HCT116 (cell line): ENCODE measurements around the gene ERMP1. TPM values are rescaled to one million over a fixed set of nuclear protein-coding genes. Genes with fewer than 3 reads are reported as not detected.

Experiments
- ATAC-seq: fragments of 200-7000 bp; cut with Tn5 transposase; 2 replicates; pipeline ENCODE4 v1.9.1; 2020; ENCODE audit warnings: mild to moderate bottlenecking, moderate library complexity
- BruUV-seq: library from RNA; stranded (reverse); fragments of 400-500 nt; replicated peaks from 2 replicates; lab custom pipeline; 2021; lab: Mats Ljungman, UMichigan
- CTCF ChIA-PET: fragments of 300-600 bp; sonication (Branson Sonifier 250); formaldehyde crosslinking; loops from one replicate; lab custom pipeline; 2021; ENCODE audit warnings: antibody characterized with exemption; lab: Charles Lee
- POLR2A ChIA-PET: fragments of 300-600, 350-600 bp; sonication (Branson Sonifier 250); formaldehyde crosslinking; loops from one replicate; lab custom pipeline; 2021; ENCODE audit warnings: antibody characterized with exemption; lab: Charles Lee
- RAD21 ChIA-PET, 2 experiments: fragments of 300-600 bp; sonication (Branson Sonifier 250); formaldehyde crosslinking; loops; one replicate each; lab custom pipeline; 2023; ENCODE audit warnings: low total read pairs in 2 of 2; ENCODE audit not compliant: uncharacterized antibody in 2 of 2, unreplicated experiment in 2 of 2, low non-redundant PET in 1 of 2; lab: Charles Lee
- DNase-seq: peaks from one replicate; pipeline ENCODE4 v3.0.0-alpha.2; 2010; ENCODE audit warnings: low read depth, low spot score
- H2AFZ ChIP-seq: fragments of 200-600 bp; shearing (Covaris generic), sonication (generic); 2 replicates; pipeline ENCODE4 v1.6.1; 2017; ENCODE audit warnings: low read depth, mixed run types, mixed read lengths, antibody characterized with exemption, low read length; ENCODE audit not compliant: poor library complexity, severe bottlenecking
- H3K27ac ChIP-seq: 2 replicates; pipeline ENCODE4 v1.5.1; 2012; ENCODE audit warnings: low read depth, low read length
- H3K27me3 ChIP-seq: fragments of 200-600 bp; sonication (generic); 2 replicates; pipeline ENCODE4 v1.6.1; 2016; ENCODE audit warnings: mixed run types, low read length, mixed read lengths; ENCODE audit not compliant: insufficient read depth
- H3K36me3 ChIP-seq, 2 experiments: fragments of 200-500 bp in 1 of 2; fragments of 200-600 bp in 1 of 2; sonication (Bioruptor generic) in 1 of 2; sonication (generic) in 1 of 2; 2 replicates each; pipeline versions ENCODE4 v1.5.1 to v1.6.1; 2014 to 2016; ENCODE audit warnings: low read length in 2 of 2, inconsistent platforms in 1 of 2, mixed read lengths in 1 of 2, mixed run types in 1 of 2; ENCODE audit not compliant: insufficient read depth in 2 of 2, control insufficient read depth in 1 of 2
- H3K4me1 ChIP-seq, 2 experiments: fragments of 200-600 bp in 1 of 2; sonication (generic) in 1 of 2; 2 replicates each; pipeline versions ENCODE4 v1.5.1 to v1.6.1; 2012 to 2017; ENCODE audit warnings: low read length in 2 of 2, inconsistent platforms in 1 of 2, mild to moderate bottlenecking in 1 of 2, mixed read lengths in 1 of 2, mixed run types in 1 of 2, moderate library complexity in 1 of 2; ENCODE audit not compliant: insufficient read depth in 2 of 2, control insufficient read depth in 1 of 2
- H3K4me2 ChIP-seq: fragments of 200-600 bp; sonication (generic); 2 replicates; pipeline ENCODE4 v1.6.1; 2017; ENCODE audit warnings: mixed run types, low read length, mixed read lengths
- H3K4me3 ChIP-seq, 2 experiments: fragments of 200-600 bp in 1 of 2; sonication (generic) in 1 of 2; replicated peaks in 1 of 2; 2 replicates each; pipeline ENCODE4 v1.5.1; 2011 to 2016; ENCODE audit warnings: low read length in 2 of 2, control low read depth in 1 of 2, low read depth in 1 of 2, mild to moderate bottlenecking in 1 of 2, mixed read lengths in 1 of 2, mixed run types in 1 of 2
- H3K79me2 ChIP-seq: fragments of 200-600 bp; sonication (generic); 2 replicates; pipeline ENCODE4 v1.6.1; 2017; ENCODE audit warnings: mild to moderate bottlenecking, mixed run types, low read length, moderate library complexity, mixed read lengths; ENCODE audit not compliant: insufficient read depth
- H3K9ac ChIP-seq: fragments of 200-600 bp; sonication (generic); 2 replicates; pipeline ENCODE4 v1.6.1; 2016; ENCODE audit warnings: low read length, mixed read lengths
- H3K9me2 ChIP-seq: fragments of 200-600 bp; sonication (generic), shearing (Covaris generic); 2 replicates; pipeline ENCODE4 v1.6.1; 2017; ENCODE audit warnings: mixed run types, mild to moderate bottlenecking, moderate library complexity; ENCODE audit not compliant: insufficient read depth
- H3K9me3 ChIP-seq, 2 experiments: fragments of 200-500 bp in 1 of 2; fragments of 200-600 bp in 1 of 2; sonication (Bioruptor generic) in 1 of 2; sonication (generic) in 1 of 2; 2 replicates each; pipeline ENCODE4 v1.6.1; 2014 to 2017; ENCODE audit warnings: low read length in 2 of 2, mixed read lengths in 2 of 2, inconsistent platforms in 1 of 2, low read depth in 1 of 2, mild to moderate bottlenecking in 1 of 2, mixed run types in 1 of 2, moderate library complexity in 1 of 2; ENCODE audit not compliant: control insufficient read depth in 1 of 2, insufficient read depth in 1 of 2
- H4K20me1 ChIP-seq: fragments of 200-600 bp; sonication (generic), shearing (Covaris generic); 2 replicates; pipeline ENCODE4 v1.6.1; 2017; ENCODE audit warnings: mixed run types, mild to moderate bottlenecking, moderate library complexity; ENCODE audit not compliant: insufficient read depth
- CEBPB ChIP-seq: IDR thresholded peaks from 2 replicates; pipeline ENCODE4 v1.6.1; 2012; ENCODE audit warnings: low read depth
- CTCF ChIP-seq, 3 experiments: fragments of 200-600 bp in 1 of 3; sonication (generic) in 1 of 3; IDR thresholded peaks in 2 of 3; conservative IDR thresholded peaks in 1 of 3; 2 replicates each; pipeline ENCODE4 v1.5.1; 2012 to 2017; ENCODE audit warnings: low read depth in 2 of 3, low read length in 2 of 3, antibody characterized with exemption in 1 of 3, borderline replicate concordance in 1 of 3, control low read depth in 1 of 3, mild to moderate bottlenecking in 1 of 3, mixed read lengths in 1 of 3, mixed run types in 1 of 3, moderate library complexity in 1 of 3; ENCODE audit not compliant: insufficient read depth in 1 of 3
- EGR1 ChIP-seq: IDR thresholded peaks from 2 replicates; pipeline ENCODE4 v1.6.1; 2012; ENCODE audit warnings: low read depth
- ELF1 ChIP-seq: IDR thresholded peaks from 2 replicates; pipeline ENCODE4 v1.6.1; 2012; ENCODE audit warnings: low read depth, borderline replicate concordance
- EZH2 ChIP-seq: fragments of 200-600 bp; sonication (generic); IDR thresholded peaks from 2 replicates; pipeline ENCODE4 v1.6.1; 2017; ENCODE audit warnings: antibody characterized with exemption, mixed run types
- EZH2phosphoT487 ChIP-seq: fragments of 200-600 bp; IDR thresholded peaks from 2 replicates; pipeline ENCODE4 v1.6.1; 2018; ENCODE audit warnings: antibody characterized with exemption, borderline replicate concordance
- JUND ChIP-seq: IDR thresholded peaks from 2 replicates; pipeline ENCODE4 v1.6.1; 2012
- POLR2AphosphoS5 ChIP-seq: IDR thresholded peaks from 2 replicates; pipeline ENCODE4 v1.6.1; 2011; ENCODE audit warnings: mild to moderate bottlenecking, low read depth, low read length, moderate library complexity
- RAD21 ChIP-seq: IDR thresholded peaks from 2 replicates; pipeline ENCODE4 v1.6.1; 2012; ENCODE audit warnings: low read depth, mild to moderate bottlenecking
- SP1 ChIP-seq: IDR thresholded peaks from 2 replicates; pipeline ENCODE4 v1.6.1; 2012; ENCODE audit warnings: low read depth
- SRF ChIP-seq: IDR thresholded peaks from 2 replicates; pipeline ENCODE4 v1.6.1; 2012; ENCODE audit warnings: low read depth
- ZBTB33 ChIP-seq: IDR thresholded peaks from 2 replicates; pipeline ENCODE4 v1.6.1; 2011; ENCODE audit warnings: mild to moderate bottlenecking, low read length, moderate library complexity; ENCODE audit not compliant: insufficient replicate concordance; ENCODE audit errors: extremely low read depth
- ZFX ChIP-seq: fragments of 450-650 bp; IDR thresholded peaks from 2 replicates; pipeline ENCODE4 v1.6.1; 2017
- intact Hi-C: fragments of 100-400 bp; cut with micrococcal nuclease; formaldehyde crosslinking; loops from 2 replicates; pipeline ENCODE4 v1.10.0; 2022
- total RNA-seq: library from RNA; stranded (reverse); gene quantifications from one replicate; pipeline ENCODE4 v1.2.1, GENCODE V29; 2021; ENCODE audit not compliant: unreplicated experiment

The ERMP1 gene
- total RNA-seq, 1 experiment from 2014 or later: 29.9 TPM

- H3K9ac ChIP-seq: no peak overlapping the region
- no peak overlapping the region for H3K4me3 ChIP-seq
- intact Hi-C loops: no loop called here
- ChIA-PET RAD21 (no interaction called here), POLR2A (no interaction called here), CTCF (interaction anchor here (0.8 to 1.5 kb wide), 2 partner anchors 9 to 20 kb away, joined by 3 read pairs; partner anchors contain the start of gene ERMP1)
- H3K9me2 ChIP-seq: no peaks in the 10 kb centered on the region
- TF ChIP-seq JUND: no peak
- no peak for TF ChIP-seq EZH2
- TF ChIP-seq POLR2AphosphoS5: no peak
- no peak for TF ChIP-seq ELF1
- TF ChIP-seq EZH2phosphoT487: no peak
- no peak for TF ChIP-seq CEBPB
- no peak for TF ChIP-seq CTCF (IDR thresholded peaks at IDR 0.05 in 2 of 3, conservative IDR thresholded peaks at IDR 0.05 in 1 of 3; ENCODE audit: borderline replicate concordance in 1 of 3, insufficient read depth in 1 of 3, low read depth in 2 of 3, low read length in 2 of 3)
- TF ChIP-seq ZFX: no peak
- no peak for TF ChIP-seq ZBTB33
- TF ChIP-seq SP1: no peak
- TF ChIP-seq RAD21: no peak
- no peak for TF ChIP-seq SRF
- TF ChIP-seq EGR1: no peak
- DNase-seq (no peak), ATAC-seq (no peak)
- H3K4me1 ChIP-seq: peaks cover 42 to 53% of the 10 kb centered on the region in 2 experiments
- H3K36me3 ChIP-seq: no peaks in the 10 kb centered on the region
- no peaks in the 10 kb centered on the region for H3K9me3 ChIP-seq
- no peak overlapping the region for H3K27ac ChIP-seq
- no TSS peak for BruUV-seq
- H4K20me1 ChIP-seq: no peaks in the 10 kb centered on the region
- no peak overlapping the region for H3K4me2 ChIP-seq
- H3K27me3 ChIP-seq: no peaks in the 10 kb centered on the region
- no peaks in the 10 kb centered on the region for H3K79me2 ChIP-seq
- no peak overlapping the region for H2AFZ ChIP-seq
Measured at GRCh38 chr9:5841771-5842573, 9.1 kb upstream of the ERMP1 start.
